Glutamatergic neuron (in vitro differentiated cells): Measurements from ENCODE around the gene FOXD4L4. TPM values are rescaled to one million over a fixed set of nuclear protein-coding genes. Genes with fewer than 3 reads are reported as not detected.
"Not testable (repeated sequence)": the region's sequence is repeated elsewhere in the genome, so short reads cannot be mapped to it uniquely, and the experiment has no call there.

Experiments used
- DNase-seq: peaks from one replicate; pipeline ENCODE4 v3.0.0; 2022
- H3K27ac Mint-ChIP-seq: one replicate; pipeline ENCODE4 v1.8.0; 2020; ENCODE audit warnings: mild to moderate bottlenecking, mixed read lengths, inconsistent platforms; ENCODE audit not compliant: unreplicated experiment
- H3K27me3 Mint-ChIP-seq: one replicate; pipeline ENCODE4 v1.8.0; 2020; ENCODE audit warnings: mild to moderate bottlenecking, moderate library complexity, mixed read lengths, inconsistent platforms; ENCODE audit not compliant: unreplicated experiment
- H3K36me3 Mint-ChIP-seq: one replicate; pipeline ENCODE4 v1.8.0; 2020; ENCODE audit warnings: mild to moderate bottlenecking, mixed read lengths, inconsistent platforms; ENCODE audit not compliant: unreplicated experiment
- H3K4me1 Mint-ChIP-seq: one replicate; pipeline ENCODE4 v1.8.0; 2020; ENCODE audit warnings: mild to moderate bottlenecking, low read depth, mixed read lengths, inconsistent platforms; ENCODE audit not compliant: unreplicated experiment
- H3K4me3 Mint-ChIP-seq: one replicate; pipeline ENCODE4 v1.8.0; 2020; ENCODE audit warnings: mild to moderate bottlenecking, mixed read lengths, inconsistent platforms; ENCODE audit not compliant: unreplicated experiment
- H3K9me3 Mint-ChIP-seq: one replicate; pipeline ENCODE4 v1.8.0; 2020; ENCODE audit warnings: mild to moderate bottlenecking, moderate library complexity, mixed read lengths, inconsistent platforms; ENCODE audit not compliant: unreplicated experiment
- long read RNA-seq: library from polyadenylated mRNA; unstranded; transcript quantifications from one replicate; pipeline ENCODE4 v2.0.0, GENCODE V29; 2020; ENCODE audit not compliant: unreplicated experiment
- total RNA-seq: library from RNA; stranded (reverse); fragmentation: NEBNext Ultra II Directional; extraction: Animal tissue kit (Norgen Biotek cat#: 25700); gene quantifications from one replicate; pipeline ENCODE4 v1.2.1, GENCODE V29; 2021; ENCODE audit not compliant: unreplicated experiment

FOXD4L4 gene
- 0.20 TPM for total RNA-seq
- long read RNA-seq: 0 reads

GRCh38 chr9:65737096-65737564 lies at the start of gene FOXD4L4:
Gene FOXD4L4 (plus strand): TSS chr9:65737146. CDS start chr9:65737146, 0 bp downstream.
- H3K36me3 Mint-ChIP-seq, DNase-seq, H3K27me3 Mint-ChIP-seq, H3K27ac Mint-ChIP-seq, H3K4me1 Mint-ChIP-seq, H3K4me3 Mint-ChIP-seq, H3K9me3 Mint-ChIP-seq: not testable (repeated sequence)

- H3K4me1 Mint-ChIP-seq, DNase-seq, H3K36me3 Mint-ChIP-seq, H3K9me3 Mint-ChIP-seq, H3K4me3 Mint-ChIP-seq, H3K27me3 Mint-ChIP-seq, H3K27ac Mint-ChIP-seq: not testable (repeated sequence)
These were observed 33.4 kb upstream of the FOXD4L4 start for GRCh38 chr9:65703550-65703949.

GRCh38 chr9:65714445-65714844 lies 22.5 kb upstream of the FOXD4L4 start:
- not testable (repeated sequence) for H3K36me3 Mint-ChIP-seq, DNase-seq, H3K9me3 Mint-ChIP-seq, H3K27me3 Mint-ChIP-seq, H3K4me3 Mint-ChIP-seq, H3K27ac Mint-ChIP-seq, H3K4me1 Mint-ChIP-seq

GRCh38 chr9:65738133-65738532 lies 1.2 kb downstream of the FOXD4L4 start:
- not testable (repeated sequence) for H3K27ac Mint-ChIP-seq, H3K36me3 Mint-ChIP-seq, H3K9me3 Mint-ChIP-seq, DNase-seq, H3K4me1 Mint-ChIP-seq, H3K4me3 Mint-ChIP-seq, H3K27me3 Mint-ChIP-seq

Other genes starting within 250 kb of the FOXD4L4 start
- 49.1 TPM for gene ZNG1E, start 61.2 kb upstream of the FOXD4L4 start, total RNA-seq